Testis (tissue), 2 donors: ENCODE measurements around the gene GNA15.

Experiments used
- POLR2A ChIP-seq: fragments of 450-650 bp; IDR thresholded peaks from one replicate; pipeline ENCODE4 v1.6.1; 2017; ENCODE audit warnings: antibody characterized with exemption, mild to moderate bottlenecking, moderate library complexity
- TF ChIP-seq, protein P1 (sequence below), 3 experiments: fragments of 450-650 bp in 2 of 3; fragments of 200-600 bp in 1 of 3; sonication (generic) in 1 of 3; IDR thresholded peaks; one replicate each; pipeline ENCODE4 v1.5.1; 2016 to 2019; ENCODE audit warnings: antibody characterized with exemption in 3 of 3, mild to moderate bottlenecking in 2 of 3, moderate library complexity in 1 of 3

DNA sequence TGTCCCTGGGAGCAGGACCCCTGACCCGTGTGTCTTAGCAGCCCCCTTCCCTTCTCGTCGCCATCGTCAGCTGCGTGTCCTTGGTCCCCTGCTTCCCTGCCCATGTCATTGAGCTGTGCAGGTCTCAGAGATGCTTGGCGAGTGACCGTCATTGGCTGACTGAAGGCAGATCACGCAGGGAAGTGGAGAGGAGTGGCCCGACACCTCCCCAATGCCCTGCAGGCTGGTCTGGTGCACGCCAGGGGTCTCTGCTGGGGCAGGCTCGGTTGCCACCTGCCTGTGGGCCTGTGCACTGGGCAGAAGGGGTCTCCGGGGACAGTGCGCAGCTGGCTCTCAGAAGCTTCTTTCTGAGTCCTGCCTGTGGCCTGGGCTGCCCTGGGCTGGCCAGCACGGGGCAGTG is 35.5 kb upstream of the GNA15 start:
- no peak for TF ChIP-seq POLR2A
- TF ChIP-seq, protein P1, sequence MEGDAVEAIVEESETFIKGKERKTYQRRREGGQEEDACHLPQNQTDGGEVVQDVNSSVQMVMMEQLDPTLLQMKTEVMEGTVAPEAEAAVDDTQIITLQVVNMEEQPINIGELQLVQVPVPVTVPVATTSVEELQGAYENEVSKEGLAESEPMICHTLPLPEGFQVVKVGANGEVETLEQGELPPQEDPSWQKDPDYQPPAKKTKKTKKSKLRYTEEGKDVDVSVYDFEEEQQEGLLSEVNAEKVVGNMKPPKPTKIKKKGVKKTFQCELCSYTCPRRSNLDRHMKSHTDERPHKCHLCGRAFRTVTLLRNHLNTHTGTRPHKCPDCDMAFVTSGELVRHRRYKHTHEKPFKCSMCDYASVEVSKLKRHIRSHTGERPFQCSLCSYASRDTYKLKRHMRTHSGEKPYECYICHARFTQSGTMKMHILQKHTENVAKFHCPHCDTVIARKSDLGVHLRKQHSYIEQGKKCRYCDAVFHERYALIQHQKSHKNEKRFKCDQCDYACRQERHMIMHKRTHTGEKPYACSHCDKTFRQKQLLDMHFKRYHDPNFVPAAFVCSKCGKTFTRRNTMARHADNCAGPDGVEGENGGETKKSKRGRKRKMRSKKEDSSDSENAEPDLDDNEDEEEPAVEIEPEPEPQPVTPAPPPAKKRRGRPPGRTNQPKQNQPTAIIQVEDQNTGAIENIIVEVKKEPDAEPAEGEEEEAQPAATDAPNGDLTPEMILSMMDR (IDR thresholded peaks at IDR 0.05) = no peak
